ENCODE measurements around the gene HADH. TPM values are rescaled to one million over a fixed set of nuclear protein-coding genes. Genes with fewer than 3 reads are reported as not detected.

HADH gene
- total RNA-seq, 1 experiment from 2014 or later = 26.2 TPM

DNA sequence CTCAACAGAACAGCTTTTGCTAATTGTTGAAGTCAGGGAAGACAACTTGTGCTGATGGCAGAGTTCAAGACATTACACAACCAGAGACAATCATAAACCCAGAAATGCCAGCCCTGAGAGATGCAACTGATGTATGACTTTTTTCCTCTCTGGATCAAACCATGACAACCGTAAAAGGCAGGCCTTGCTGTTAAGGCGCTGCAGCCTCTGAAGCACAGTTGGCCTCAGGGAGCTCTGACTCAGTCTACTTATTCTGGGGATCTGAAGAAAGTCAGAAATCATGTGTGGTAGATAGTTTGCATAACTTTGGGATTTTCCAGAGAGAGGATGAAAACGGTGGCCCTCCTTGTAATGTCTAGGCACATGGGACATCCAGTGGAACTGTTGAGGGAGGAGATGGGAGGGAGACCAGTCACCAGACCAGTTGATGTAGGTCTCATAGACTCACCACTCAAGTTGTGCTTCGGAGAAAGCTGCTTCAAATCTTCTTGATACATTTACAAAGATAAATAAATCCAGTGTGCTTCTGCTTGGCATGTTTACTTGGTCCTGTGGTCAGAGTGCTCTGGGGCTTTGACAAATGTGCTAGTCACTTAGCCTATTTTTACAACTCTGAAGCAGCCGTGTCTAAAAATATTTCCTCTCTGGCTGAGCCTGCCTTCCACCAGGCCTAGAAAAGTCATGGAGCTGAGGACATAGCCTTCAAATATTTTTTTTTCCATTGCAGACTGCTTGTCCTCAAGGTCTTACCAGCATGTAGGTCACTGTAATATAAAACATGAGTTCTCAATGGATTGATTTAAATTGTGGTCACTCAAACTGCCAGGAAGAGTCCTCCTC, 7.5 kb downstream of the HADH start:
- Mint-ChIP-seq H3K27ac (ENCODE audit: low read depth, unreplicated experiment) (peak overlapping the region; percentile 16), H3K4me1 (ENCODE audit: insufficient read depth, unreplicated experiment) (peaks cover 50% of the 10 kb centered on the region), H3K9me3 (ENCODE audit: unreplicated experiment) (peaks cover 7% of the 10 kb centered on the region), H3K4me3 (ENCODE audit: unreplicated experiment) (no peak overlapping the region), H3K27me3 (ENCODE audit: insufficient read depth, unreplicated experiment) (no peaks in the 10 kb centered on the region), H3K36me3 (ENCODE audit: insufficient read depth, unreplicated experiment) (peaks cover 21% of the 10 kb centered on the region)
- intact Hi-C loops (cut with micrococcal nuclease) = no loop called here
- TF ChIP-seq, protein P1, sequence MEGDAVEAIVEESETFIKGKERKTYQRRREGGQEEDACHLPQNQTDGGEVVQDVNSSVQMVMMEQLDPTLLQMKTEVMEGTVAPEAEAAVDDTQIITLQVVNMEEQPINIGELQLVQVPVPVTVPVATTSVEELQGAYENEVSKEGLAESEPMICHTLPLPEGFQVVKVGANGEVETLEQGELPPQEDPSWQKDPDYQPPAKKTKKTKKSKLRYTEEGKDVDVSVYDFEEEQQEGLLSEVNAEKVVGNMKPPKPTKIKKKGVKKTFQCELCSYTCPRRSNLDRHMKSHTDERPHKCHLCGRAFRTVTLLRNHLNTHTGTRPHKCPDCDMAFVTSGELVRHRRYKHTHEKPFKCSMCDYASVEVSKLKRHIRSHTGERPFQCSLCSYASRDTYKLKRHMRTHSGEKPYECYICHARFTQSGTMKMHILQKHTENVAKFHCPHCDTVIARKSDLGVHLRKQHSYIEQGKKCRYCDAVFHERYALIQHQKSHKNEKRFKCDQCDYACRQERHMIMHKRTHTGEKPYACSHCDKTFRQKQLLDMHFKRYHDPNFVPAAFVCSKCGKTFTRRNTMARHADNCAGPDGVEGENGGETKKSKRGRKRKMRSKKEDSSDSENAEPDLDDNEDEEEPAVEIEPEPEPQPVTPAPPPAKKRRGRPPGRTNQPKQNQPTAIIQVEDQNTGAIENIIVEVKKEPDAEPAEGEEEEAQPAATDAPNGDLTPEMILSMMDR (IDR thresholded peaks at IDR 0.05; ENCODE audit: unreplicated experiment) = no peak
- no TSS peak for BruUV-seq (replicated peaks)
- POLR2A ChIA-PET = no interaction called here
- CTCF ChIA-PET = interaction anchor here (0.6 to 0.7 kb wide), 2 partner anchors 387 to 575 kb away, joined by 3 read pairs; no protein-coding TSS in a partner anchor
- no peak for DNase-seq (ENCODE audit: unreplicated experiment)

DNA sequence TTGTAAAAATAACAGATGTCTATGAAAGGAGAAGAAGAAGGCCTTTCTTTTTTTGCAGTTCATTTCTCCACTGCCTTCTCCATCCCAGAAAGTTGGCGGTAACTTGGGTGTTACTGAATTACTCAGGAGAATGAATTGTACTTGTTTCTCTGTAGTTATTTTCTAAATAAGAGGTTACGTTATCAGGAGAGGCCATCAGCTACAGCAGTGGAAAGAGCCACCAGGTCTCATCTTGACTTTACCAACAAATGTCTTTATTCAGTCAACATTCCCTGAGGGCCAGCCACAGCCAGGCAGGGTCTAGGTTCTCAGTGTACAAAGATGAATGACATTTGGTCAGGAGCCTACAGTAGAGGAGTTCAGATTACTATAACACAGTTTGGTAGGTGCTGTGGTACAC, 8.1 kb downstream of the HADH start:
- no TSS peak for BruUV-seq (replicated peaks)
- peaks cover 50% of the 10 kb centered on the region for H3K4me1 Mint-ChIP-seq (ENCODE audit: insufficient read depth, unreplicated experiment)
- peaks cover 7% of the 10 kb centered on the region for H3K9me3 Mint-ChIP-seq (ENCODE audit: unreplicated experiment)
- no peaks in the 10 kb centered on the region for H3K27me3 Mint-ChIP-seq (ENCODE audit: insufficient read depth, unreplicated experiment)
- ChIA-PET POLR2A (no interaction called here), CTCF (interaction anchor here (0.6 to 2.0 kb wide), 3 partner anchors 22 to 1706 kb away, joined by 3 to 8 read pairs (median 3); partner anchors contain the start of gene CASP6)
- peaks cover 27% of the 10 kb centered on the region for H3K36me3 Mint-ChIP-seq (ENCODE audit: insufficient read depth, unreplicated experiment)
- no peak overlapping the region for H3K4me3 Mint-ChIP-seq (ENCODE audit: unreplicated experiment)
- no peak for DNase-seq (ENCODE audit: unreplicated experiment)
- TF ChIP-seq, protein P1 (IDR thresholded peaks at IDR 0.05; ENCODE audit: unreplicated experiment) = no peak
- H3K27ac Mint-ChIP-seq (ENCODE audit: low read depth, unreplicated experiment) = peak overlapping the region; percentile 16
- intact Hi-C loops (cut with micrococcal nuclease) = no loop called here

DNA sequence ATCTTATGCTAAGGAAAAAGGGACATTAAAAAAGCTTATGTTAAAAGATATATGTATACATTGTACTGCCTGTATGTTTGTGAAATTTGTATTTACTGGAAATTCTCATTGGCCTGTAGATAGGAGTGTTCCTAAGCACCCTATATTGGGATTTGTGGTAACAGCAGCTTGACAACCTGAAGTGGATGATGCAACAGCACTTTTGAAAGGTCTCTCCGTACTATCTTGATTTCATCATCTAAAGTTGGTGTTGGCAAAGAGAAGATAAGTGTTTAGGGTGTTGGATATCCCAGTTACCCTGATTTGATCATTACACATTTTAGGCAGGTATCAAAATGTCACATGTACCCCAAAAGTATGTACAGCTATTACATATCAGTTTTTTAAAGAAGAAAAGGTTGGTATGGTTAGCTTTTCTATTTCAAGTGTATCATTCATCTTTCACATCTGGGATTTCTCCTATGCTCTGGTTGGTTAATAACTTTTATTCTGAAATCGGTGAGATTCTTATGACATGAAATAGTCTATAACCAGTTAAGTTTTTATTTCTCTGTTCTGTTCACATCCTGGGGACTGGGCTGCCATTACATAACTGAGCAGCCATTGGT, 10.3 kb downstream of the HADH start:
- H3K27ac Mint-ChIP-seq (ENCODE audit: low read depth, unreplicated experiment) = peak overlapping the region; percentile 52
- no TSS peak for BruUV-seq (replicated peaks)
- peaks cover 7% of the 10 kb centered on the region for H3K9me3 Mint-ChIP-seq (ENCODE audit: unreplicated experiment)
- TF ChIP-seq, protein P1 (IDR thresholded peaks at IDR 0.05; ENCODE audit: unreplicated experiment) = no peak
- no peaks in the 10 kb centered on the region for H3K27me3 Mint-ChIP-seq (ENCODE audit: insufficient read depth, unreplicated experiment)
- H3K4me1 Mint-ChIP-seq (ENCODE audit: insufficient read depth, unreplicated experiment) = peaks cover 42% of the 10 kb centered on the region
- DNase-seq (ENCODE audit: unreplicated experiment) = peak; percentile 71
- ChIA-PET POLR2A (interaction anchor here (0.6 to 1.8 kb wide), 3 partner anchors 10 to 87 kb away, joined by 4 to 14 read pairs (median 4); partner anchors contain the start of gene HADH), CTCF (interaction anchor here (2.0 kb wide), 1 partner anchor 19 kb away, joined by 8 read pairs; no protein-coding TSS in a partner anchor)
- intact Hi-C loops (cut with micrococcal nuclease) = no loop called here
- H3K4me3 Mint-ChIP-seq (ENCODE audit: unreplicated experiment) = no peak overlapping the region
- peaks cover 20% of the 10 kb centered on the region for H3K36me3 Mint-ChIP-seq (ENCODE audit: insufficient read depth, unreplicated experiment)

DNA sequence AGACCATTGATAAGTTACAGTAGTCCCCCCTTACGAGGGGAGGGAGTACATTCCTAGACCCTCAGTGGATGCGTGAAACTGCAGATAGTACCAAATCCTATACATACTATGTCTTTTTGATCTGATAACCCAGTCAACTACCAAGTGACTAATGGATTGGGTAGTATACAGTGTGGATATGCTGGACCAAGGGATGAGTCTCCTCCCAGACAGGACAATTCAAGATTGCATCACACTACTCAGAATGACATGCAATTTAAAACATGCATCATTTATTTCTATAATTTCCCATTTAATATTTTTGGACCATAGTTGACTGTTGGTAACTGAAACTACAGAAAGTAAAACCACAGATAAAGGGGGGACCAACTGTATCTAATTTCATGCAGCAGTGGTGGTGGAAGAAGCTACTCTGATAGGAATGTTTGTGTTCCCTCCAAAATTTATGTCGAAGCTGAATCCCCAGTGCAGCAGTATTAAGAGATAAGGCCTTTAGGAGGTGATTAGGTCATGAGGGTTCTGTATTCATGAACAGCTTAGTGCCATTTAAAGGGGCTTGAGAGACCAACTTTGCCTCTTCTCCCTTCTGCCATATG, 11.9 kb downstream of the HADH start:
- Mint-ChIP-seq H3K4me1 (ENCODE audit: insufficient read depth, unreplicated experiment) (peaks cover 41% of the 10 kb centered on the region), H3K9me3 (ENCODE audit: unreplicated experiment) (peaks cover 7% of the 10 kb centered on the region), H3K36me3 (ENCODE audit: insufficient read depth, unreplicated experiment) (peaks cover 20% of the 10 kb centered on the region), H3K27me3 (ENCODE audit: insufficient read depth, unreplicated experiment) (no peaks in the 10 kb centered on the region), H3K4me3 (ENCODE audit: unreplicated experiment) (no peak overlapping the region), H3K27ac (ENCODE audit: low read depth, unreplicated experiment) (no peak overlapping the region)
- TF ChIP-seq, protein P1 (IDR thresholded peaks at IDR 0.05; ENCODE audit: unreplicated experiment) = no peak
- no TSS peak for BruUV-seq (replicated peaks)
- CTCF ChIA-PET = interaction anchor here (0.7 to 1.9 kb wide), 3 partner anchors 12 to 24 kb away, joined by 3 to 7 read pairs (median 6); no protein-coding TSS in a partner anchor
- intact Hi-C loops (cut with micrococcal nuclease) = no loop called here
- no peak for DNase-seq (ENCODE audit: unreplicated experiment)
- POLR2A ChIA-PET = interaction anchor here (0.6 to 1.2 kb wide), 3 partner anchors 9 to 175 kb away, joined by 3 to 4 read pairs (median 3); no protein-coding TSS in a partner anchor

Measured in MCF 10A (cell line).